Lung (tissue), 12 donors: ENCODE measurements around the gene GALNT9. TPM values are rescaled to one million over a fixed set of nuclear protein-coding genes. Genes with fewer than 3 reads are reported as not detected.

Experiments used
- ATAC-seq: fragments of 200-7000 bp; cut with Tn5 transposase; one replicate; pipeline ENCODE4 v1.9.1; 2020; ENCODE audit warnings: moderate number of reproducible peaks; ENCODE audit not compliant: insufficient read depth, low FRiP score
- DNase-seq, 3 donors: peaks; one replicate each; pipeline ENCODE4 v3.0.0-alpha.2; 2013 to 2017
- H3K27ac ChIP-seq, 2 donors: one replicate each; pipeline ENCODE4 v1.5.1; 2013; ENCODE audit warnings: mild to moderate bottlenecking in 2 of 2, moderate library complexity in 2 of 2, control low read depth in 1 of 2, inconsistent platforms in 1 of 2, low read depth in 1 of 2, low read length in 1 of 2
- H3K27me3 ChIP-seq, 3 donors: one replicate each; pipeline ENCODE4 v1.5.1; 2013; ENCODE audit warnings: low read length in 2 of 3; ENCODE audit not compliant: control insufficient read depth in 3 of 3, insufficient read depth in 3 of 3
- H3K36me3 ChIP-seq, 4 donors: one replicate each; pipeline ENCODE4 v1.5.1; 2013; ENCODE audit warnings: low read length in 4 of 4, mild to moderate bottlenecking in 1 of 4, moderate library complexity in 1 of 4; ENCODE audit not compliant: control insufficient read depth in 4 of 4, insufficient read depth in 4 of 4
- H3K4me1 ChIP-seq, 5 donors: one replicate each; pipeline ENCODE4 v1.5.1; 2013; ENCODE audit warnings: low read length in 5 of 5, mild to moderate bottlenecking in 2 of 5, moderate library complexity in 1 of 5; ENCODE audit not compliant: control insufficient read depth in 5 of 5, insufficient read depth in 5 of 5
- H3K4me3 ChIP-seq: one replicate; pipeline ENCODE4 v1.5.1; 2013; ENCODE audit warnings: mild to moderate bottlenecking, control low read depth, moderate library complexity
- H3K9ac ChIP-seq, 2 donors: one replicate each; pipeline ENCODE4 v1.5.1; 2013; ENCODE audit warnings: low read length in 2 of 2, control low read depth in 1 of 2; ENCODE audit not compliant: insufficient read depth in 1 of 2
- H3K9me3 ChIP-seq, 4 donors: one replicate each; pipeline ENCODE4 v1.5.1; 2013; ENCODE audit warnings: low read length in 3 of 4, mild to moderate bottlenecking in 1 of 4, moderate library complexity in 1 of 4; ENCODE audit not compliant: control insufficient read depth in 4 of 4, insufficient read depth in 3 of 4
- CTCF ChIP-seq: IDR thresholded peaks from 2 replicates; pipeline ENCODE4 v1.5.1; 2012; ENCODE audit warnings: mild to moderate bottlenecking; ENCODE audit errors: control extremely low read depth, extremely low read depth
- WGBS, 2 donors: extraction: QIAGEN DNeasy Blood & Tissue Kit; methylation state at CpG; one replicate each; pipeline ENCODE4 v1.1.7; 2013; 5-methylcytosine and 5-hydroxymethylcytosine counted together
- polyA plus RNA-seq, 2 donors: library from polyadenylated mRNA; stranded (reverse); fragments of 200-250 nt; gene quantifications; one replicate each; pipeline ENCODE4 v1.2.1, GENCODE V29; 2013
- total RNA-seq, 2 donors: library from RNA; depleted of rRNA in 1 of 2; stranded (reverse); fragments of >200 nt in 1 of 2; gene quantifications; one replicate each; pipeline ENCODE4 v1.2.1, GENCODE V29; 2014 to 2021
- donor health status: control.
- donor health status: control.
- donor health status: Bipolar disorder and iron deficiency.
- donor health status: healthy.
- donor health status: DM: yes; HTN: yes; CAD: no.

GALNT9 gene
- total and polyA plus RNA-seq, 4 donors = 0.13 to 1.7 (median 0.79) TPM

- DNase-seq (no peak), ATAC-seq (no peak)
- H3K36me3 ChIP-seq = no peaks in the 10 kb centered on the region
- H3K9me3 ChIP-seq = peaks cover 0 to 5% (median 0%) of the 10 kb centered on the region in 4 donors
- no peak overlapping the region for H3K27ac ChIP-seq
- no peak for TF ChIP-seq CTCF
- no peak overlapping the region for H3K9ac ChIP-seq
- 84 to 89% methylated on average over 36 of the region's 36 CpGs for WGBS, 2 donors
- H3K4me3 ChIP-seq = no peak overlapping the region
- H3K4me1 ChIP-seq = peaks cover 0 to 32% (median 5%) of the 10 kb centered on the region in 5 donors
- peaks cover 0 to 7% (median 0%) of the 10 kb centered on the region in 3 donors for H3K27me3 ChIP-seq
Observed at GRCh38 chr12:132287391-132288238, 41.8 kb downstream of the GALNT9 start.

GRCh38 chr12:132286912-132287311, 42.5 kb downstream of the GALNT9 start:
- peaks cover 0 to 10% (median 0%) of the 10 kb centered on the region in 3 donors for H3K27me3 ChIP-seq

GRCh38 chr12:132285991-132286681, 43.3 kb downstream of the GALNT9 start:
- 6 to 7% methylated on average over 50 to 51 of the region's 51 CpGs for WGBS, 2 donors
- peaks cover 0 to 5% (median 0%) of the 10 kb centered on the region in 4 donors for H3K9me3 ChIP-seq
- H3K4me3 ChIP-seq = no peak overlapping the region
- H3K27ac ChIP-seq = no peak overlapping the region
- DNase-seq = peak; percentile 97
- H3K36me3 ChIP-seq = no peaks in the 10 kb centered on the region
- H3K4me1 ChIP-seq = peaks cover 0 to 37% (median 5%) of the 10 kb centered on the region in 5 donors
- no peak for ATAC-seq
- H3K27me3 ChIP-seq = peaks cover 0 to 10% (median 1%) of the 10 kb centered on the region in 3 donors
- H3K9ac ChIP-seq = no peak overlapping the region
- no peak for TF ChIP-seq CTCF

More at GRCh38 chr12:132286912-132287311, 42.5 kb downstream of the GALNT9 start:
- H3K9ac ChIP-seq = no peak overlapping the region
- no peak for TF ChIP-seq CTCF
- WGBS, 2 donors = 78 to 81% methylated on average over 23 of the region's 23 CpGs
- no peak overlapping the region for H3K4me3 ChIP-seq
- no peak overlapping the region for H3K27ac ChIP-seq
- peaks cover 0 to 32% (median 5%) of the 10 kb centered on the region in 5 donors for H3K4me1 ChIP-seq
- ATAC-seq (no peak), DNase-seq (no peak)
- H3K36me3 ChIP-seq = no peaks in the 10 kb centered on the region
- H3K9me3 ChIP-seq = peaks cover 0 to 5% (median 0%) of the 10 kb centered on the region in 4 donors
